Neutrophil (primary cell): Measurements from ENCODE around the gene PPP6R3.

Experiments used
- H3K27ac ChIP-seq: fragments of 200-600 bp; sonication (generic); 2 replicates; pipeline ENCODE4 v1.5.1; 2016; ENCODE audit warnings: mild to moderate bottlenecking, moderate library complexity
- H3K27me3 ChIP-seq: fragments of 200-600 bp; sonication (generic); 2 replicates; pipeline ENCODE4 v1.6.0; 2016; ENCODE audit warnings: mild to moderate bottlenecking
- H3K36me3 ChIP-seq: fragments of 200-600 bp; sonication (generic); 2 replicates; pipeline ENCODE4 v1.5.1; 2017
- H3K4me1 ChIP-seq, 2 experiments: fragments of 200-600 bp in 1 of 2; sonication (generic) in 1 of 2; 1 replicate in 1 of 2; 2 replicates in 1 of 2; pipeline versions ENCODE4 v1.5.1 to v1.6.1; 2013 to 2016; ENCODE audit warnings: low read depth in 1 of 2, low read length in 1 of 2, mild to moderate bottlenecking in 1 of 2, moderate library complexity in 1 of 2; ENCODE audit not compliant: control insufficient read depth in 1 of 2, insufficient read depth in 1 of 2
- H3K4me3 ChIP-seq, 2 experiments: fragments of 200-600 bp in 1 of 2; sonication (generic) in 1 of 2; 1 replicate in 1 of 2; 2 replicates in 1 of 2; pipeline ENCODE4 v1.5.1; 2013 to 2016; ENCODE audit warnings: low read depth in 1 of 2, low read length in 1 of 2, mild to moderate bottlenecking in 1 of 2, moderate library complexity in 1 of 2
- H3K9me3 ChIP-seq: fragments of 200-600 bp; sonication (generic); 2 replicates; pipeline ENCODE4 v1.5.1; 2016
- CTCF ChIP-seq: fragments of 200-600 bp; sonication (generic); IDR thresholded peaks from 2 replicates; pipeline ENCODE4 v1.5.1; 2016; ENCODE audit warnings: antibody characterized with exemption

PPP6R3 gene

GRCh38 chr11:68652683-68653156 is 192.2 kb downstream of the PPP6R3 start:
- no peak for TF ChIP-seq CTCF
- Histone ChIP-seq H3K4me3 (no peak overlapping the region), H3K4me1 (no peaks in the 10 kb centered on the region), H3K36me3 (no peaks in the 10 kb centered on the region), H3K27me3 (peaks cover 39% of the 10 kb centered on the region), H3K9me3 (no peaks in the 10 kb centered on the region), H3K27ac (no peak overlapping the region)

- Histone ChIP-seq H3K4me3 (no peak overlapping the region), H3K27ac (no peak overlapping the region), H3K4me1 (no peaks in the 10 kb centered on the region), H3K36me3 (no peaks in the 10 kb centered on the region), H3K9me3 (no peaks in the 10 kb centered on the region), H3K27me3 (peaks cover 29% of the 10 kb centered on the region)
- TF ChIP-seq CTCF: no peak
These were observed 193.2 kb downstream of the PPP6R3 start for GRCh38 chr11:68653486-68654430.

GRCh38 chr11:68654978-68655377 is 194.4 kb downstream of the PPP6R3 start:
- Histone ChIP-seq H3K27ac (no peak overlapping the region), H3K27me3 (peaks cover 17% of the 10 kb centered on the region), H3K4me3 (no peak overlapping the region), H3K4me1 (no peaks in the 10 kb centered on the region), H3K9me3 (no peaks in the 10 kb centered on the region), H3K36me3 (no peaks in the 10 kb centered on the region)
- TF ChIP-seq CTCF: no peak

- Histone ChIP-seq H3K9me3 (no peaks in the 10 kb centered on the region), H3K27me3 (peaks cover 13% of the 10 kb centered on the region), H3K4me3 (no peak overlapping the region), H3K27ac (no peak overlapping the region), H3K4me1 (no peaks in the 10 kb centered on the region), H3K36me3 (no peaks in the 10 kb centered on the region)
- no peak for TF ChIP-seq CTCF
These were observed 194.9 kb downstream of the PPP6R3 start for GRCh38 chr11:68655406-68655805.

- Histone ChIP-seq H3K36me3 (no peaks in the 10 kb centered on the region), H3K4me1 (no peaks in the 10 kb centered on the region), H3K9me3 (no peaks in the 10 kb centered on the region), H3K27me3 (peaks cover 9% of the 10 kb centered on the region), H3K4me3 (no peak overlapping the region), H3K27ac (no peak overlapping the region)
- no peak for TF ChIP-seq CTCF
These were observed 195.3 kb downstream of the PPP6R3 start for GRCh38 chr11:68655806-68656205.
